HEK293 (cell line): ENCODE measurements around the gene CHRNA9.

ENCODE experiments used
- CTCF ChIA-PET: fragments of 350-600 bp; formaldehyde crosslinking; extraction: SDS; loops from one replicate; lab custom pipeline; 2021; ENCODE audit warnings: antibody characterized with exemption; lab: Yijun Ruan, JAX
- POLR2A ChIA-PET: fragments of 300-600 bp; formaldehyde crosslinking; extraction: SDS; loops from one replicate; lab custom pipeline; 2020; ENCODE audit warnings: antibody characterized with exemption, inconsistent platforms; lab: Yijun Ruan, JAX
- H3K27ac ChIP-seq: fragments of 200-500 bp; sonication (Bioruptor generic); 2 replicates; pipeline ENCODE4 v1.5.1; 2014; ENCODE audit warnings: low read depth, low read length, control low read depth, inconsistent platforms; ENCODE audit errors: extremely low read depth
- H3K36me3 ChIP-seq, 2 experiments: fragments of 200-500 bp in 1 of 2; sonication (Bioruptor generic) in 1 of 2; 1 replicate in 1 of 2; 2 replicates in 1 of 2; pipeline ENCODE4 v1.5.1; 2014 to 2017; ENCODE audit warnings: inconsistent platforms in 2 of 2, low read length in 2 of 2; ENCODE audit not compliant: control insufficient read depth in 2 of 2, insufficient read depth in 1 of 2
- H3K4me1 ChIP-seq: fragments of 200-500 bp; sonication (Bioruptor generic); 2 replicates; pipeline ENCODE4 v1.5.1; 2014; ENCODE audit warnings: mild to moderate bottlenecking, low read length, inconsistent platforms; ENCODE audit not compliant: control insufficient read depth, insufficient read depth
- H3K4me3 ChIP-seq: 2 replicates; pipeline ENCODE4 v1.5.1; 2011; ENCODE audit warnings: low read depth, mild to moderate bottlenecking, control low read depth, low read length, moderate library complexity
- H3K9me3 ChIP-seq: fragments of 200-500 bp; sonication (Bioruptor generic); 2 replicates; pipeline ENCODE4 v1.5.1; 2014; ENCODE audit warnings: low read depth, low read length, inconsistent platforms; ENCODE audit not compliant: control insufficient read depth, insufficient read depth
- ATF2 ChIP-seq: fragments of 450-650 bp; formaldehyde crosslinking; IDR thresholded peaks from 2 replicates; pipeline ENCODE4 v1.5.1; 2016; ENCODE audit warnings: missing biosample characterization, missing genetic modification characterization, low read depth
- HOXD13 ChIP-seq: sonication (generic); formaldehyde crosslinking; IDR thresholded peaks from 2 replicates; pipeline ENCODE4 v1.8.0; 2022; ENCODE audit warnings: missing genetic modification reagents, borderline replicate concordance
- INSM2 ChIP-seq: fragments of 450-650 bp; formaldehyde crosslinking; IDR thresholded peaks from 2 replicates; pipeline ENCODE4 v1.5.1; 2016; ENCODE audit warnings: missing biosample characterization, missing genetic modification characterization
- KLF10 ChIP-seq: fragments of 450-650 bp; IDR thresholded peaks from 2 replicates; pipeline ENCODE4 v1.5.1; 2018; ENCODE audit warnings: missing biosample characterization, mild to moderate bottlenecking, missing genetic modification characterization
- SCRT1 ChIP-seq: fragments of 450-650 bp; formaldehyde crosslinking; IDR thresholded peaks from 2 replicates; pipeline ENCODE4 v1.5.1; 2016; ENCODE audit warnings: missing biosample characterization, missing genetic modification characterization, borderline replicate concordance
- SP2 ChIP-seq: fragments of 450-650 bp; formaldehyde crosslinking; IDR thresholded peaks from 2 replicates; pipeline ENCODE4 v1.5.1; 2016; ENCODE audit warnings: missing biosample characterization, missing genetic modification characterization
- ZBTB11 ChIP-seq: fragments of 450-650 bp; formaldehyde crosslinking; conservative IDR thresholded peaks from 2 replicates; pipeline ENCODE4 v1.5.1; 2016; ENCODE audit warnings: low read depth, missing biosample characterization, missing genetic modification characterization
- ZBTB48 ChIP-seq: fragments of 450-650 bp; formaldehyde crosslinking; IDR thresholded peaks from 2 replicates; pipeline ENCODE4 v1.5.1; 2016; ENCODE audit warnings: missing biosample characterization, missing genetic modification characterization
- ZBTB49 ChIP-seq: fragments of 450-650 bp; formaldehyde crosslinking; IDR thresholded peaks from 2 replicates; pipeline ENCODE4 v1.5.1; 2016; ENCODE audit warnings: missing biosample characterization, missing genetic modification characterization, low read depth
- ZFHX2 ChIP-seq: fragments of 450-650 bp; formaldehyde crosslinking; conservative IDR thresholded peaks from 2 replicates; pipeline ENCODE4 v1.5.1; 2016; ENCODE audit warnings: missing biosample characterization, missing genetic modification characterization
- ZFP41 ChIP-seq: fragments of 450-650 bp; formaldehyde crosslinking; IDR thresholded peaks from 2 replicates; pipeline ENCODE4 v1.5.1; 2016; ENCODE audit warnings: missing biosample characterization, missing genetic modification characterization, borderline replicate concordance
- ZNF138 ChIP-seq: fragments of 450-650 bp; formaldehyde crosslinking; IDR thresholded peaks from 2 replicates; pipeline ENCODE4 v1.5.1; 2016; ENCODE audit warnings: missing biosample characterization, missing genetic modification characterization, borderline replicate concordance
- ZNF140 ChIP-seq: fragments of 450-650 bp; formaldehyde crosslinking; IDR thresholded peaks from 2 replicates; pipeline ENCODE4 v1.5.1; 2016; ENCODE audit warnings: missing biosample characterization, missing genetic modification characterization
- ZNF169 ChIP-seq: fragments of 450-650 bp; formaldehyde crosslinking; IDR thresholded peaks from 2 replicates; pipeline ENCODE4 v1.5.1; 2016; ENCODE audit warnings: missing biosample characterization, missing genetic modification characterization
- ZNF18 ChIP-seq: fragments of 450-650 bp; formaldehyde crosslinking; IDR thresholded peaks from 2 replicates; pipeline ENCODE4 v1.5.1; 2016; ENCODE audit warnings: missing biosample characterization, missing genetic modification characterization
- ZNF335 ChIP-seq: fragments of 450-650 bp; formaldehyde crosslinking; conservative IDR thresholded peaks from 2 replicates; pipeline ENCODE4 v1.5.1; 2016; ENCODE audit warnings: missing biosample characterization, missing genetic modification characterization
- ZNF350 ChIP-seq: fragments of 450-650 bp; formaldehyde crosslinking; IDR thresholded peaks from 2 replicates; pipeline ENCODE4 v1.5.0; 2017; ENCODE audit warnings: missing biosample characterization, mild to moderate bottlenecking, missing genetic modification characterization
- ZNF354C ChIP-seq: fragments of 450-650 bp; formaldehyde crosslinking; IDR thresholded peaks from 2 replicates; pipeline ENCODE4 v1.5.1; 2016; ENCODE audit warnings: missing biosample characterization, missing genetic modification characterization, low read depth, borderline replicate concordance
- ZNF404 ChIP-seq: fragments of 450-650 bp; formaldehyde crosslinking; IDR thresholded peaks from 2 replicates; pipeline ENCODE4 v1.5.1; 2017; ENCODE audit warnings: missing biosample characterization, missing genetic modification characterization
- ZNF433 ChIP-seq: fragments of 450-650 bp; formaldehyde crosslinking; IDR thresholded peaks from 2 replicates; pipeline ENCODE4 v1.5.1; 2016; ENCODE audit warnings: missing biosample characterization, missing genetic modification characterization, low read depth
- ZNF514 ChIP-seq: fragments of 450-650 bp; formaldehyde crosslinking; IDR thresholded peaks from 2 replicates; pipeline ENCODE4 v1.5.1; 2016; ENCODE audit warnings: missing biosample characterization, missing genetic modification characterization
- ZNF654 ChIP-seq: fragments of 450-650 bp; formaldehyde crosslinking; IDR thresholded peaks from 2 replicates; pipeline ENCODE4 v1.5.1; 2016; ENCODE audit warnings: low read depth, missing biosample characterization, missing genetic modification characterization
- ZNF658 ChIP-seq: fragments of 450-650 bp; formaldehyde crosslinking; IDR thresholded peaks from 2 replicates; pipeline ENCODE4; 2016; ENCODE audit warnings: missing biosample characterization, missing genetic modification characterization
- ZNF660 ChIP-seq: fragments of 450-650 bp; IDR thresholded peaks from 2 replicates; pipeline ENCODE4 v1.5.1; 2018; ENCODE audit warnings: missing biosample characterization, mild to moderate bottlenecking, missing genetic modification characterization
- ZNF677 ChIP-seq: fragments of 450-650 bp; IDR thresholded peaks from 2 replicates; pipeline ENCODE4 v1.5.0; 2018; ENCODE audit warnings: missing biosample characterization, mild to moderate bottlenecking, missing genetic modification characterization, moderate library complexity
- ZNF776 ChIP-seq: fragments of 450-650 bp; formaldehyde crosslinking; IDR thresholded peaks from 2 replicates; pipeline ENCODE4 v1.5.0; 2017; ENCODE audit warnings: missing biosample characterization, missing genetic modification characterization, borderline replicate concordance
- ZNF785 ChIP-seq: fragments of 450-650 bp; formaldehyde crosslinking; IDR thresholded peaks from 2 replicates; pipeline ENCODE4 v1.5.1; 2016; ENCODE audit warnings: missing biosample characterization, missing genetic modification characterization
- ZSCAN30 ChIP-seq: fragments of 450-650 bp; IDR thresholded peaks from 2 replicates; pipeline ENCODE4 v1.5.1; 2018; ENCODE audit warnings: missing biosample characterization, mild to moderate bottlenecking, missing genetic modification characterization, moderate library complexity

The CHRNA9 gene

GRCh38 chr4:40325406-40326019 is 9.6 kb upstream of the CHRNA9 start:
- Histone ChIP-seq H3K9me3 (no peaks in the 10 kb centered on the region), H3K27ac (no peak overlapping the region), H3K36me3 (no peaks in the 10 kb centered on the region), H3K4me1 (0 out of 2 replicates have a peak, but pooled peaks cover 3% of the 10 kb centered on the region), H3K4me3 (no peak overlapping the region)
- POLR2A ChIA-PET, result interaction anchor here (0.7 kb wide), 1 partner anchor 9 kb away, joined by 3 read pairs; no protein-coding TSS in a partner anchor
- CTCF ChIA-PET, result interaction anchor here (0.6 to 1.9 kb wide), 23 partner anchors 8 to 1532 kb away, joined by 3 to 12 read pairs (median 4); partner anchors contain the start of gene CHRNA9
- no peak for TF ChIP-seq ZNF354C (tag by site-specific recombination)
- TF ChIP-seq ZNF350, result no peak
- TF ChIP-seq ZNF654 (tag by site-specific recombination), result peak; percentile 61
- no peak for TF ChIP-seq ZNF404 (tag by site-specific recombination)
- 0 out of 2 replicates have a peak, but pooled peaks have one; percentile 18 for TF ChIP-seq ZSCAN30 (tag by site-specific recombination)
- TF ChIP-seq ZNF660 (tag by site-specific recombination), result peak; percentile 58; the same call in 1 of the 2 replicates
- no peak for TF ChIP-seq ZNF18 (tag by site-specific recombination)
- TF ChIP-seq SP2, result no peak
- TF ChIP-seq ZNF785 (tag by site-specific recombination), result no peak
- no peak for TF ChIP-seq ZFHX2 (tag by site-specific recombination)
- no peak for TF ChIP-seq ZNF140 (tag by site-specific recombination)
- TF ChIP-seq ZBTB11 (tag by site-specific recombination), result no peak
- TF ChIP-seq ZNF776 (tag by site-specific recombination), result no peak
- TF ChIP-seq INSM2 (tag by site-specific recombination), result no peak
- no peak for TF ChIP-seq ZBTB49 (tag by site-specific recombination)
- no peak for TF ChIP-seq SCRT1 (tag by site-specific recombination)
- no peak for TF ChIP-seq ZNF138 (tag by site-specific recombination)
- TF ChIP-seq ZNF677 (tag by site-specific recombination), result no peak
- TF ChIP-seq HOXD13 (CRISPR knock-in tag), result no peak
- no peak for TF ChIP-seq ZNF514 (tag by site-specific recombination)
- no peak for TF ChIP-seq ZNF335 (tag by site-specific recombination)
- no peak for TF ChIP-seq ZNF169 (tag by site-specific recombination)
- TF ChIP-seq KLF10 (tag by site-specific recombination), result no peak
- no peak for TF ChIP-seq ZNF658
- TF ChIP-seq ZNF433 (tag by site-specific recombination), result no peak
- no peak for TF ChIP-seq ZFP41 (tag by site-specific recombination)
- no peak for TF ChIP-seq ZBTB48
- peak; percentile 73 for TF ChIP-seq ATF2 (tag by site-specific recombination)
